ENCODE data around the gene FYB1.

- no peak for TF ChIP-seq POLR2AphosphoS5 (IDR thresholded peaks at IDR 0.05; ENCODE audit: borderline replicate concordance, low read depth, low read length)
- TF ChIP-seq EZH2 (IDR thresholded peaks at IDR 0.05) = no peak
- no peak for TF ChIP-seq FOXP2 (optimal IDR thresholded peaks at IDR 0.05; ENCODE audit: control extremely low read depth, extremely low read length, insufficient read depth)
These were observed 100.7 kb downstream of the FYB1 start for GRCh38 chr5:39118638-39119037.
